ENCODE data around the gene RLN2. TPM values are rescaled to one million over a fixed set of nuclear protein-coding genes. Genes with fewer than 3 reads are reported as not detected.

The RLN2 gene
- total RNA-seq, 1 donor = 0.54 TPM

GRCh38 chr9:5274770-5275169 is 29.7 kb downstream of the RLN2 start:
- no peak for DNase-seq (ENCODE audit: low read depth in 2 of 3, low spot score in 2 of 3)

GRCh38 chr9:5269249-5269715 is 35.2 kb downstream of the RLN2 start:
- no peak for DNase-seq (ENCODE audit: low read depth in 2 of 3, low spot score in 2 of 3)

- no peak for DNase-seq (ENCODE audit: low read depth in 2 of 3, low spot score in 2 of 3)
Measured at GRCh38 chr9:5265939-5266338, 38.6 kb downstream of the RLN2 start.

- no peak for DNase-seq (ENCODE audit: low read depth in 2 of 3, low spot score in 2 of 3)
Measured at GRCh38 chr9:5264219-5264595, 40.3 kb downstream of the RLN2 start.

GRCh38 chr9:5263351-5264218 is 40.9 kb downstream of the RLN2 start:
- DNase-seq (ENCODE audit: low read depth in 2 of 3, low spot score in 2 of 3) = peak in 2 of 3 donors; percentile 16 to 48

Small RNA genes lying within 50 kb of the gene (small RNA-seq; reads per million reads assigned to genes)
- gene HMGN2P31 = not detected

Other genes with a start within 250 kb of the RLN2 start
- not detected for gene INSL6, start 119.1 kb downstream of the RLN2 start, total RNA-seq
- gene INSL4, start 73.3 kb downstream of the RLN2 start, total RNA-seq = not detected
- 0.54 TPM for gene RLN1, start 35.2 kb upstream of the RLN2 start, total RNA-seq
- gene PLGRKT, start 133.2 kb upstream of the RLN2 start, total RNA-seq = 3.8 TPM
- 0.27 TPM for gene CD274, start 145.8 kb upstream of the RLN2 start, total RNA-seq
- under 0.01 TPM for gene PDCD1LG2, start 205.8 kb upstream of the RLN2 start, total RNA-seq